GM12891 (cell line): ENCODE data around the gene RIPPLY3.

Experiments
- DNase-seq: peaks from one replicate; pipeline ENCODE4 v3.0.0; 2011; ENCODE audit warnings: low spot score; ENCODE audit not compliant: insufficient read length
- FAIRE-seq: peaks from 2 replicates; lab custom pipeline; 2011; peaks lifted over from hg19 to GRCh38; lab: Jason Lieb, UNC
- PAX5 ChIP-seq: IDR thresholded peaks from 2 replicates; pipeline ENCODE4 v1.6.1; 2011; ENCODE audit warnings: low read length, moderate library complexity, mild to moderate bottlenecking; ENCODE audit not compliant: insufficient read depth, severe bottlenecking
- POLR2A ChIP-seq: IDR thresholded peaks from 2 replicates; pipeline ENCODE4 v1.6.1; 2011; ENCODE audit warnings: low read depth, low read length, control low read depth
- POLR2AphosphoS5 ChIP-seq: IDR thresholded peaks from 2 replicates; pipeline ENCODE4 v1.6.1; 2011; ENCODE audit warnings: low read depth, low read length, control low read depth
- POU2F2 ChIP-seq: IDR thresholded peaks from 2 replicates; pipeline ENCODE4 v1.6.1; 2011; ENCODE audit warnings: low read depth, mild to moderate bottlenecking, control low read depth, low read length, moderate library complexity
- SPI1 ChIP-seq: IDR thresholded peaks from 2 replicates; pipeline ENCODE4 v1.6.1; 2011; ENCODE audit warnings: low read depth, low read length, control low read depth
- TAF1 ChIP-seq: IDR thresholded peaks from 2 replicates; pipeline ENCODE4 v1.6.1; 2011; ENCODE audit warnings: low read depth, low read length, control low read depth

RIPPLY3 gene

GRCh38 chr21:37061926-37062592 lies 55.6 kb downstream of the RIPPLY3 start:
- FAIRE-seq (no peak), DNase-seq (no peak)
- TF ChIP-seq POLR2AphosphoS5 = no peak
- TF ChIP-seq TAF1 = no peak
- TF ChIP-seq POU2F2 = no peak
- no peak for TF ChIP-seq SPI1
- TF ChIP-seq POLR2A = no peak
- no peak for TF ChIP-seq PAX5

- FAIRE-seq (no peak), DNase-seq (no peak)
Observed at GRCh38 chr21:37062593-37062935, 56.1 kb downstream of the RIPPLY3 start.

GRCh38 chr21:37063433-37063832 lies 56.9 kb downstream of the RIPPLY3 start:
- FAIRE-seq (no peak), DNase-seq (no peak)
- TF ChIP-seq SPI1 (no peak), POLR2AphosphoS5 (no peak), POU2F2 (no peak)

More at GRCh38 chr21:37062593-37062935, 56.1 kb downstream of the RIPPLY3 start:
- no peak for TF ChIP-seq SPI1
- no peak for TF ChIP-seq POU2F2
- no peak for TF ChIP-seq PAX5
- TF ChIP-seq TAF1 = no peak
- TF ChIP-seq POLR2AphosphoS5 = no peak
- no peak for TF ChIP-seq POLR2A

- FAIRE-seq (no peak), DNase-seq (no peak)
- TF ChIP-seq SPI1 (no peak), POU2F2 (no peak), TAF1 (no peak), POLR2A (no peak), POLR2AphosphoS5 (no peak), PAX5 (no peak)
Observed at GRCh38 chr21:37064841-37065240, 58.3 kb downstream of the RIPPLY3 start.

- TF ChIP-seq TAF1 (no peak), SPI1 (no peak), PAX5 (no peak), POLR2AphosphoS5 (no peak), POLR2A (no peak), POU2F2 (no peak)
- no peak for FAIRE-seq
Observed at GRCh38 chr21:37065561-37066177, 59.2 kb downstream of the RIPPLY3 start.

More at GRCh38 chr21:37065561-37066177, 59.2 kb downstream of the RIPPLY3 start:
- no peak for DNase-seq
